HG02571 (cell line): ENCODE data around the gene SRMS.

ENCODE experiments used
- ATAC-seq: cut with Tn5 transposase; IDR thresholded peaks from one replicate; pipeline ENCODE4 v1.9.1; 2021; ENCODE audit warnings: mild to moderate bottlenecking, moderate library complexity; ENCODE audit not compliant: unreplicated experiment

SRMS gene

DNA sequence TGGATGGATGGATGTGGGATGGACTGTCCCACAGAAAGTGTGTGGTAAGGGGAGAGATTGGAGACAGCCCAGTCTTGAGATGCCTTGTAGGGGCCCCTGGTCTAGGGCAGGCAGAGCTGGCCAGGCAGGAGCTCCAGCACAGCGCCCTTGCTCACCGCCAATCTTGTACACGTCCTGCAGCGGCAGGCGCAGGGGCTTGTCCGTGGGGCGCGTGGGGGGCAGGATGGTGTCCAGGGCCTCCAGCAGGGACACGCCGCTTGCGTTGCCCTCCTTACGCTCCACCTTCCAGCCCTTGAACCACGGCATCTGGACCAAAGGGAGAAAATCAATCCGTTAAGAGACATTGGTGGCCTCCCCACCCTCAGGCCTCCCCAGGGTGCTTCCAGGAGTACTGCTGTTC is 54.6 kb downstream of the SRMS start:
- no peak for ATAC-seq

DNA sequence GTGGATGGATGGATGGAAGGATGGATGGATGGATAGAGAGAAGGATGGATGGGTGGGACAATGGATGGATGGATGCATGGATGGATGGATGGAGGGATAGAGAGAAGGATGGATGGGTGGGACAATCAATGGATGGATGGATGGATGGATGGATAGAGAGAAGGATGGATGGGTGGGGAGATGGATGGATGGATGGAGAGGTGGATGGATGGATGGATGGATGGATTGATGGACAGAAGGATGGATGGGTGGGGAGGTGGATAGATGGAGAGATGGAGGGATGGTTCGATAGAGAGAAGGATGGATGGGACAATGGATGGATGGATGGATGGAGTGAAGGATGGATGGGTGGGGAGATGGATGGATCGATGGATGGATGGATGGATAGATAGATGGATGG is 55.0 kb downstream of the SRMS start:
- ATAC-seq, result no peak

DNA sequence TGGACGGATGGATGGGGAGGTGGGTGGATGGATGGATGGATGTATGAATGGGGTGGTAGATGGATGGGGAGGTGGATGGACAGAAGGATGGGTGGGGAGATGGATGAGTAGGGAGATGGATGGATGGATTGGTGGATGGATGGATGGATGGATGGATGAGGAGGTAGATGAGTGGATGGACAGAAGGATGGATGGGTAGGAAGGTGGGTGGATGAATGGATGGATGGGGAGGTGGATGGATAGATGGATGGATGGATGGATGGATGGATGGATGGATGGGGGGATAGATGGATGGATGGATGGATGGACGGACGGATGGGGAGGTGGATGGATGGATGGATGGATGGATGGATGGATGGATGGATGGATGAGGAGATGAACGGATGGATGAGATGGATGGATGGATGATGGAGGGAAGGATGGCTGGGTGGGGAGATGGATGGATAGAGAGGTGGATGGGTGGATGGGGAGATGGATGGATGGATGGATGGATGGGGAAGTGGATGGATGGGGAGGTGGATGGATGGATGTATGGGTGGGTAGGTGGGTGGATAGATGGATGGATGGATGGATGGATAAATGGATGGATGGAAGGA is 55.8 kb downstream of the SRMS start:
- ATAC-seq, result no peak

DNA sequence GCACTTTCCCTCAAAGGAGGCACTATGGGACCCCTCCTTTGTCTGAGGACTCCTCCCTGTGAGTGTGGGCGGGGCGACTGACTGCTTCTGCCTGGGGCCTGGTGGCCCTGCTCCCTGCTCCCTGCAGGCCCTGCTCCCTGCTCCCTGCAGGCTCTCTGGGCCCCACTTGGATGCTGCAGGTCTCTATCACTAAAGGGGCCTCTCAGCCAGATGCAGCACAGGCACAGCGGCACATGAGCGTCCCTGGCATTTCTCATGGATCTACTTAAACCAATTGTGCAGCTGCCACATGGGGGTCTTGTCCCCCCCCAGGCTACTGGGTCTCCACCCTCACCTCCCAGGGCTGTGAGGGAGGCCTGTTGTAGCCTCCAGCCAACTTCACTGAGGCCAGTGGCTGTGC is 56.5 kb downstream of the SRMS start:
- no peak for ATAC-seq
